GM23338 (cell line): Measurements from ENCODE around the gene ACAN. TPM values are rescaled to one million over a fixed set of nuclear protein-coding genes. Genes with fewer than 3 reads are reported as not detected.

Experiments used
- ATAC-seq: fragments of 200-7000 bp; cut with Tn5 transposase; 3 replicates; pipeline ENCODE4 v1.9.1; 2020
- DNase-seq: peaks from one replicate; pipeline ENCODE4 v3.0.0-alpha.2; 2015; ENCODE audit warnings: low spot score
- H2AFZ ChIP-seq: fragments of 200-600 bp; sonication (generic); 2 replicates; pipeline ENCODE4 v1.8.0; 2016; ENCODE audit warnings: antibody characterized with exemption, mild to moderate bottlenecking, moderate library complexity
- H3F3A ChIP-seq: fragments of 200-600 bp; sonication (generic); replicated peaks from 2 replicates; pipeline ENCODE4 v1.8.0; 2017; ENCODE audit warnings: antibody characterized with exemption, mixed run types, low read depth
- H3K27ac ChIP-seq: fragments of 200-600 bp; sonication (generic); 2 replicates; pipeline ENCODE4 v1.6.1; 2016; ENCODE audit warnings: low read depth
- H3K27me3 ChIP-seq: fragments of 200-600 bp; sonication (generic); 2 replicates; pipeline ENCODE4 v1.8.0; 2016; ENCODE audit warnings: mild to moderate bottlenecking, mixed run types, moderate library complexity; ENCODE audit not compliant: insufficient read depth
- H3K36me3 ChIP-seq: fragments of 200-600 bp; sonication (generic); 2 replicates; pipeline ENCODE4 v1.8.0; 2016; ENCODE audit warnings: mild to moderate bottlenecking; ENCODE audit not compliant: insufficient read depth
- H3K4me1 ChIP-seq: fragments of 200-600 bp; sonication (generic); 2 replicates; pipeline ENCODE4 v1.8.0; 2016; ENCODE audit warnings: mild to moderate bottlenecking, moderate library complexity; ENCODE audit not compliant: insufficient read depth
- H3K4me2 ChIP-seq: fragments of 200-600 bp; sonication (generic); 2 replicates; pipeline ENCODE4 v1.7.1; 2017; ENCODE audit warnings: mixed run types
- H3K4me3 ChIP-seq: fragments of 200-600 bp; sonication (generic); 2 replicates; pipeline ENCODE4 v1.6.1; 2016; ENCODE audit warnings: mixed run types
- H3K79me2 ChIP-seq: fragments of 200-600 bp; sonication (generic); replicated peaks from 2 replicates; pipeline ENCODE4 v1.8.0; 2017; ENCODE audit warnings: mild to moderate bottlenecking; ENCODE audit not compliant: insufficient read depth
- H3K9me2 ChIP-seq: fragments of 200-600 bp; sonication (generic); 2 replicates; pipeline ENCODE4 v1.8.0; 2017; ENCODE audit not compliant: insufficient read depth
- H4K20me1 ChIP-seq: fragments of 200-600 bp; sonication (generic); replicated peaks from 2 replicates; pipeline ENCODE4 v1.8.0; 2017; ENCODE audit warnings: mild to moderate bottlenecking; ENCODE audit not compliant: insufficient read depth
- H3K27ac Mint-ChIP-seq: 2 replicates; pipeline ENCODE4 v1.8.0; 2020; ENCODE audit warnings: inconsistent platforms, mild to moderate bottlenecking, moderate library complexity, mixed read lengths
- H3K27me3 Mint-ChIP-seq: 3 replicates; pipeline ENCODE4 v1.8.0; 2022; ENCODE audit warnings: low read depth, mild to moderate bottlenecking, moderate library complexity, mixed read lengths, inconsistent platforms; ENCODE audit not compliant: insufficient read depth, poor library complexity
- H3K36me3 Mint-ChIP-seq: 3 replicates; pipeline ENCODE4 v1.8.0; 2021; ENCODE audit warnings: low read depth, mild to moderate bottlenecking, inconsistent platforms, moderate library complexity, mixed read lengths
- H3K4me1 Mint-ChIP-seq: 3 replicates; pipeline ENCODE4 v1.8.0; 2020; ENCODE audit warnings: mild to moderate bottlenecking, inconsistent platforms, mixed read lengths
- H3K4me3 Mint-ChIP-seq: 3 replicates; pipeline ENCODE4 v1.8.0; 2021; ENCODE audit warnings: moderate library complexity, mild to moderate bottlenecking, inconsistent platforms, mixed read lengths
- H3K9me3 Mint-ChIP-seq: 3 replicates; pipeline ENCODE4 v1.8.0; 2020; ENCODE audit warnings: moderate library complexity, mild to moderate bottlenecking, inconsistent platforms, mixed read lengths
- CREB1 ChIP-seq: fragments of 250-450 bp; sonication (Bioruptor Pico); IDR thresholded peaks from 2 replicates; pipeline ENCODE4 v1.5.0; 2020; ENCODE audit warnings: low read depth, mild to moderate bottlenecking, moderate library complexity
- CTCF ChIP-seq, 2 experiments: fragments of 200-600 bp in 1 of 2; sonication (generic) in 1 of 2; conservative IDR thresholded peaks; 2 replicates each; pipeline versions ENCODE4 v1.5.1 to v1.6.1; 2016 to 2017; ENCODE audit warnings: antibody characterized with exemption in 2 of 2, low read depth in 2 of 2, mild to moderate bottlenecking in 2 of 2, moderate library complexity in 1 of 2
- ETS1 ChIP-seq: IDR thresholded peaks from 2 replicates; pipeline ENCODE4 v1.6.1; 2016; ENCODE audit warnings: antibody characterized with exemption
- JUNB ChIP-seq: IDR thresholded peaks from one replicate; pipeline ENCODE4 v1.6.1; 2016; ENCODE audit warnings: antibody characterized with exemption; ENCODE audit not compliant: unreplicated experiment
- NANOG ChIP-seq: IDR thresholded peaks from 2 replicates; pipeline ENCODE4 v1.6.1; 2016; ENCODE audit warnings: antibody characterized with exemption, borderline replicate concordance
- POLR2AphosphoS5 ChIP-seq: IDR thresholded peaks from 2 replicates; pipeline ENCODE4 v1.6.1; 2016; ENCODE audit warnings: antibody characterized with exemption, low read depth
- REST ChIP-seq: IDR thresholded peaks from one replicate; pipeline ENCODE4 v1.6.1; 2018; ENCODE audit warnings: antibody characterized with exemption; ENCODE audit not compliant: unreplicated experiment
- STAT1 ChIP-seq: IDR thresholded peaks from one replicate; pipeline ENCODE4 v1.6.1; 2016; ENCODE audit warnings: antibody characterized with exemption; ENCODE audit not compliant: unreplicated experiment
- ZNF331 ChIP-seq: fragments of 250-450 bp; sonication (Bioruptor Pico); IDR thresholded peaks from 2 replicates; pipeline ENCODE4 v1.5.0; 2020; ENCODE audit warnings: low read depth, mild to moderate bottlenecking, moderate library complexity
- polyA plus RNA-seq: library from polyadenylated mRNA; unstranded; fragments of >200 nt; fragmentation: Nextera tagmentation; extraction: Ambion mirVana; gene quantifications from 2 replicates; pipeline ENCODE4 v1.2.1, GENCODE V29; 2016
- total RNA-seq: library from RNA; depleted of rRNA; stranded (reverse); fragments of >200 nt; shearing (Covaris generic); gene quantifications from 2 replicates; pipeline ENCODE4 v1.2.3, GENCODE V29; 2014

ACAN gene
- total and polyA plus RNA-seq, 2 experiments from 2014 or later, result 2.5 to 4.9 TPM

GRCh38 chr15:88900982-88901418, 97.8 kb downstream of the ACAN start:
- no peak overlapping the region for H2AFZ ChIP-seq
- H3F3A ChIP-seq, result peaks cover 45% of the 10 kb centered on the region
- peaks cover 21% of the 10 kb centered on the region for H3K79me2 ChIP-seq
- H3K27me3 Mint-ChIP-seq, result peaks cover 36% of the 10 kb centered on the region
- DNase-seq (no peak), ATAC-seq (no peak)
- H3K9me3 Mint-ChIP-seq, result no peaks in the 10 kb centered on the region; the same call in 1 of the 3 replicates
- H3K36me3 ChIP-seq, result peaks cover 34% of the 10 kb centered on the region
- H3K4me2 ChIP-seq, result no peak overlapping the region
- peak overlapping the region; percentile 7; the same call in 1 of the 2 replicates for H3K27ac Mint-ChIP-seq
- no peaks in the 10 kb centered on the region for H3K27me3 ChIP-seq
- peaks cover 90% of the 10 kb centered on the region for H3K36me3 Mint-ChIP-seq
- H3K9me2 ChIP-seq, result no peaks in the 10 kb centered on the region
- H3K27ac ChIP-seq, result no peak overlapping the region
- peaks cover 34% of the 10 kb centered on the region for H3K4me1 ChIP-seq
- H3K4me3 Mint-ChIP-seq, result no peak overlapping the region
- H3K4me3 ChIP-seq, result no peak overlapping the region
- peaks cover 72% of the 10 kb centered on the region for H3K4me1 Mint-ChIP-seq
- peaks cover 38% of the 10 kb centered on the region for H4K20me1 ChIP-seq
- TF ChIP-seq ETS1 (no peak), JUNB (no peak), STAT1 (no peak), POLR2AphosphoS5 (no peak), CTCF (conservative IDR thresholded peaks at IDR 0.05; ENCODE audit: low read depth in 2 of 2) (no peak), CREB1 (no peak)

GRCh38 chr15:88901508-88902220, 98.4 kb downstream of the ACAN start:
- peaks cover 73% of the 10 kb centered on the region for H3K4me1 Mint-ChIP-seq
- H3K4me1 ChIP-seq, result peaks cover 27% of the 10 kb centered on the region
- H3K27ac ChIP-seq, result no peak overlapping the region
- peak overlapping the region; percentile 60; the same call in 1 of the 2 replicates for H3K27ac Mint-ChIP-seq
- no peaks in the 10 kb centered on the region; the same call in 1 of the 3 replicates for H3K9me3 Mint-ChIP-seq
- H3K27me3 ChIP-seq, result no peaks in the 10 kb centered on the region
- peaks cover 21% of the 10 kb centered on the region for H3K79me2 ChIP-seq
- ATAC-seq (no peak), DNase-seq (no peak)
- no peak overlapping the region for H2AFZ ChIP-seq
- peaks cover 36% of the 10 kb centered on the region for H3K27me3 Mint-ChIP-seq
- peaks cover 44% of the 10 kb centered on the region for H4K20me1 ChIP-seq
- H3K9me2 ChIP-seq, result no peaks in the 10 kb centered on the region
- H3K4me3 Mint-ChIP-seq, result no peak overlapping the region
- H3K36me3 ChIP-seq, result peaks cover 39% of the 10 kb centered on the region
- no peak overlapping the region for H3K4me3 ChIP-seq
- peaks cover 51% of the 10 kb centered on the region for H3F3A ChIP-seq
- no peak overlapping the region for H3K4me2 ChIP-seq
- peaks cover 94% of the 10 kb centered on the region for H3K36me3 Mint-ChIP-seq
- TF ChIP-seq CREB1 (no peak), REST (no peak), CTCF (conservative IDR thresholded peaks at IDR 0.05; ENCODE audit: low read depth in 2 of 2) (no peak), POLR2AphosphoS5 (no peak), JUNB (no peak), ZNF331 (no peak), NANOG (no peak)
